NOMO-1 (cell line): ENCODE data around the gene GARIN5A.

Experiments used
- DNase-seq, 2 experiments: peaks; one replicate each; lab custom pipeline; 2025; ENCODE audit not compliant: unreplicated experiment in 2 of 2; lab: John Stamatoyannopoulos, UW

Gene GARIN5A

DNA sequence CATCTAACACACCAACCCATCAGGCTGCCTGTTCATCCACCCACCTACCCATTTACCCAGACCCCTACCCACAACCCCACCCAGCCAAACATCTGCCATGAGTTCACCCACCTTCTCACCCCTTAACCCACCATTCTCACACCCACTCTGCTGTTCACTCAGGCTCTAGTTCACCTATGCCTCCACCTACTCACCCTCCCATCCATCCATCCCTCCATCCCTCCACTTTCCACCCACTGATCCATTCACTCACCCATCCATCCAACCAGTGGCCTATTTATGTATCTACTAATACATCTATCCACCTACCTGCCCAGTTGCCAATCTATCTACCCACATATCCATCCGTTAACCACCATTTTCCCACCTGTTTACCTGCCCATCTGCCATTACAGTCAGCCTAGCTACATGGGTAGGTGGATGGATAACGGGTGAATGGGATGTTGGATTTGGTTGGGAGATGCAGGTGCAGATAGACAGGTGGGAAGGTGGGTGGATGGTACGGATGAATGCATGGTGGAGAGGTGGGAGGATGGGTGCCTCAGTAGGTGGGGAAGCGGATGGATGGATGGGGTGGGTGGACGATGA, 38.7 kb downstream of the GARIN5A start:
- DNase-seq: no peak

DNA sequence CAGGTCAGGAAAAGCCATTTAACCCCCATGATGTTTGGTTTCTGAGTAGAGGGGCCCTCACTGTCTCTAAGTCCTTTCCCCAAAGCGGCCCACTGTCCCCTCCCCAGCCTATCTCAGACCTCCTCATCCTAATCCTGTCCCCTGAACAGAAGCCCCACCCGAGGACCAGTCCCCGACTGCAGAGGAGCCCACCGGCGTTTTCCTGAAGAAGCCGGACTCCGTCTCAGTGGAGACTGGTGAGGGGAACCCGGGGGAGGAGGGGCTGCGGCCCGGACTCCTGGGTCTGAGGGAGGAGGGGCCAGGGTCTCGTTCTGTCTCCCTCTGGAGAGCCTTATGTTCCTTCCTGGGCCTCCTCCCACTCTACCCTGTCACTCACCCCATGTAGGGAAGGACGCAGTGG, 41.0 kb downstream of the GARIN5A start:
- no peak for DNase-seq

DNA sequence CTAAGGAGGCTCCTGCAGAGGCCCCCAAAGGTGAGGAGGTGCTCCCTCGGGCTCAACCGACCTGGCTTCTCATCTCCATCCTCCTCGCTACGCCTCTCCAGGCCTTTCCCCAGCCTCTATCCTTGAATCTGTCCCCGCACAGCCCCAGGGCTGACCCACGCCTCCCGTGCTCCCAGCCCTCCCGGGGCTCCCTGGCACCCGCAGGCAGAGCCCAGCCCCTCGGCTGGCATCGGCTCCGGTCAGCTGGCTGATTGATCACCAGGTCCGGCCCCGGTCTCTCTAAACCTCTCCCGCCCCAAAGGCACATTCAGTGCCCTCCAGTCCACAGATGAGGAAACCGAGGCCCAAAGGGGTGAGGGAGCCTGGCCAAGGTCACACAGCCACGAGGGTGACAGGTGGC, 41.4 kb downstream of the GARIN5A start:
- DNase-seq: no peak

DNA sequence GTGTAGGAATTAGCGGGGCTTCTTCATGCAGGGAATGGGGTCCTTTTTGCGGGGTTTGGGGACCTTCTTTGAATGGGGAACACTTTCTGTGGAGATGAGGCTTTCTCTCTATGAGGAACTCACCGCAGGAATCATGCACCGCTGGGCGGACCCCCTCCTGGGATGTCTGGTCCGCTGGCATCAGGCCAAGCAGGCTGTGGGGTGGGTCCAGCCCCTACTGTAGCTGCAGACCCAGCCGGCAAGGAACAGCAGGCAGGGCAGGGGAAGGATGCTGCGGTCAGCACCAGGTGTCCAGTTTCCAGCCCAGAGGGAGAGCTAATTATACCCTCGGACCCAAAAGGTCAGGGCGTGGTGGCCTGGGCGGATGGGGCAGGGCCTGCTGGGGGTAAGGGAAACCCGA, 42.1 kb downstream of the GARIN5A start:
- DNase-seq: no peak

DNA sequence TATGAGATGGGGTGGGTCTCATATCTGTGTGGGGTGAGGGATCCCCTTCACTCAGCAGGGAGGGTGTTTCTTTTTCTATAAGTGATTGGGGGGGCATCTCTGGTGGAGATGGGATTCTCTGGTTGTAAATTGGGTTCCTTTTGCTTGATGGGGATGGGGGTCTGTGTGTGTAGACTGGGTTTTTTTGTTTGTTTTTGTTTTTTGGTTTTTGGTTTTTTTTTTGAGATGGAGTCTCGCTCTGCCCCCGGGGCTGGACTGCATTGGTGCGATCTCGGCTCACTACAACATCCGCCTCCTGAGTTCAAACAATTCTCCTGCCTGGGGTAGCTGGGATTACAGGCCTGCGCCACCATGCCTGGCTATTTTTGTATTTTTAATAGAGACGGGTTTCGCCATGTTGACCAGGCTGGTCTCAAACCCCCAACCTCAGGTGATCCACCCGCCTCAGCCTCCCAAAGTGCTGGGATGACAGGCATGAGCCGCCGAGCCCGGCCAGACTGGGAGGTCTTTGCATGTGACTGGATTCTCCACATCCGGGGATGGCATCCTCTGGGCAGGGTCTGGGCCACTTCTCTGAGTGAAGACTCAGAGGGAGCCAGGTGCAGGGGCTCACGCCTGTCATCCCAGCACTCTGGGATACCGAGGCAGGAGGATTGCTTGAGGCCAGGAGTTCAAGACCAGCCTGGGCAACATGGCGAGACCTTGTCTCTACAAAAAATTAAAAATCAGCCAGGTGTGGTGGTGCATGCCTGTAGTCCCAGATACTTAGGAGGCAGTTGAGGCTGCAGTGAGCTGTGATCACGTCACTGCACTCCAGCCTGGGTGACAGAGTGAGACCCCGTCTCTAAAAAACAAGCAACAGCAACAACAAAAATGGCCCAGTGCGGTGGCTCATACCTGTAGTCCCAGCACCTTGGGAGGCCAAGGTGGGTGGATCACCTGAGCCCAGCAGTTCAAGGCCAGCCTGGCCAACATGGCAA, 43.2 kb downstream of the GARIN5A start:
- no peak for DNase-seq

DNA sequence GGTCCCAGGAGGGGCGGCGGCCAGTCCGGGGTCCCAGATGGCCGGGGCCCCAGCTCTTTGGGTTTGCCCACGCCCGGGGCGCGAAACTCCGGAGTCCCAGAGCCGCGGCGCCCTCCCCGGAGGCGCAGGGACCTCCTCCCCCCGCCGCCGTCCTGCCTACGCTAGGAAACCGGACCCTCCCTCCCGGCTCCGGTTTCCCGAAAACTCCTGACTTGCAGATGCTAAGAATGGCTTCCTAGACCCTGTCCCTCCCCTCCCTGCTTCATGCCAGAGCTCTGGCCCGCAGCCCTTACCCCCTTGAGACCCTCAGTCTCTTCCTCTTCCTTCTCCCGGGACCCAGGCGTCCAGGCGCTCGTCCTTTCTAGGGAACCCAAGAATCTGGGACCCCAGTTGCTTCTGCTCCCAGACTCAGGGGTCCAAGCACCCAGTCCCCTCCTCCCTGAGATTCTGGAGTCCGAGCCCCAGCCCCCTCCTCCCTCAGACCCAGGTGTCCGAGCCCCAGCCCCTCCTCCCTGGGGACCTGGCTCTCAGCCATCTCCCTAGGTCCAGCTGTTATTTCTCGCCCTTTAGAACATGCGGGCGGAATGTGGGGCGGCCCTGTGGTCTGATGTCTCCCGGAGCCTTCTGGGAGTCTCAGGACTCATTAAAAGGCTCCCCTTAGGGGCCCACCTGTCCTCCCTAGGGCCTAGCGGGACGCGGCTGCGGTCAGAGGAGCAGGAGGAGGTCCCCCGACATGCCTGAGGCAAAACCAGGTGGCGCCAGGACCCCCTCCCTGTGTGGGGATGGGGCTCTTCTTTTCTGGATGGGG, 44.2 kb downstream of the GARIN5A start, which contains the start of gene MYBPC2:
Gene MYBPC2 (plus strand): TSS at position 672 of the 808 bp plus-strand sequence. CDS start 62 bp downstream, at position 734.
- DNase-seq: no peak

DNA sequence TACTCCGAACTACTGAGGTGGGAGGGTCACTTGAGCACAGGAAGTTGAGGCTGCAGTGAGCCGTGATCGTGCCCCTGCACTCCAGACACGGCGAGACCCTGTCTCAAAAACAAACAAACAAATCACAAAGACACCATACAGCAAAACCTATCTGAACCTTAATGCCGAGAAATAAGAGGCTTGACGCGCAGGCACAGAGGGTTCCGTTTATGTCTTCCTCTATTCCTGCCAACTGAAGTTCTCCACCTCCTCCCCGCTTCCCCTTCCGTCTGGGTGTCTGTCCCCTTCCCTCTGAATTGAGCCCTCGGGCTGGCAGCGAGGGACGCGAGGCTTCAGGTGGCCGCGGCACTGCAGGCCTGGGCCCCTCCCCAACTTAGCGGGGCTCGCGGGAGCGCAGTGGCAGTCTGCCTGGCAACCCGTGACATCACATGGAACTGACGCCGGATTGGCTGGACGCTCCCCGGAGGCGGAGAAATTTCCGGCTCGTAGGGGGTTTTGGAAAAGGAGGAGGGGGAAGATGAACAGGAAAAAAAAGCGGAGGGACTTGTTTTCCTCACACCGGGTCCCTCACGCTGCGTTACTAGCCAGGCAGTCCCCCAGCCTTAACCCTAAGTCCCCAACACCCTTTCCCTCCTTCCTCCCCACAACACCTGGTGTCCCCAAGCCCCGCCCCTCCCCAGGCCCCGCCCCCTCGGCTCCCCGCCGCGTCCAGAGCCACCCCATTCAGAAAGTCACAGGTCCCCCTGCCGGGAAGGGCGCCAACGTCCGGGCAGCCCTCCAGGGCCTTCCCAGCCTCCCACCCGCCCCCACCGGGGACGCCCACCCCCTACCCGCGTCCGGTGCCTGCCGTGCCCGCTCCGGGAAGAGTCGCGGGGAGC, 45.1 kb downstream of the GARIN5A start:
- DNase-seq: peak; percentile 77 to 82

DNA sequence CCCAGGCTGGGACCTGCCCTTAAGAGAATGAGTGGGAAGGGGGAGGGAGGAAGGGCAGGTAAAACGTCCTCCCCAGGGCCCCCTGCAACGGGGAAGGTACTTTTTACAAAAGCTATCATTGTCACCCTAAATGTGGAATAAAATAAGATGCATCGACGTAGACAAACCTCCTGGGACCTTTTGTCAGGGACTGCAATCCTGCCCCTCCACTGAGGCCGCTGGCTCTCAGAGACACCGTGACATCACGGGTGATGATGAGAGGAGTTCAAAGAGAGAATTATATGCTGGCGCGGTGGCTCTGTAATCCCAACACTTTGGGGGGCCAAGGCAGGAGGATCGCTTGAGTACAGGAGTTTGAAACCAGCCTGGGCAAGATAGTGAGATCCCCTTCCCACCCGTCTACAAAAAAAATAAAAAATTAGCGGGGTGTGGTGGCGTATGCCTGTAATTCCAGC, 45.7 kb downstream of the GARIN5A start:
- DNase-seq: no peak

DNA sequence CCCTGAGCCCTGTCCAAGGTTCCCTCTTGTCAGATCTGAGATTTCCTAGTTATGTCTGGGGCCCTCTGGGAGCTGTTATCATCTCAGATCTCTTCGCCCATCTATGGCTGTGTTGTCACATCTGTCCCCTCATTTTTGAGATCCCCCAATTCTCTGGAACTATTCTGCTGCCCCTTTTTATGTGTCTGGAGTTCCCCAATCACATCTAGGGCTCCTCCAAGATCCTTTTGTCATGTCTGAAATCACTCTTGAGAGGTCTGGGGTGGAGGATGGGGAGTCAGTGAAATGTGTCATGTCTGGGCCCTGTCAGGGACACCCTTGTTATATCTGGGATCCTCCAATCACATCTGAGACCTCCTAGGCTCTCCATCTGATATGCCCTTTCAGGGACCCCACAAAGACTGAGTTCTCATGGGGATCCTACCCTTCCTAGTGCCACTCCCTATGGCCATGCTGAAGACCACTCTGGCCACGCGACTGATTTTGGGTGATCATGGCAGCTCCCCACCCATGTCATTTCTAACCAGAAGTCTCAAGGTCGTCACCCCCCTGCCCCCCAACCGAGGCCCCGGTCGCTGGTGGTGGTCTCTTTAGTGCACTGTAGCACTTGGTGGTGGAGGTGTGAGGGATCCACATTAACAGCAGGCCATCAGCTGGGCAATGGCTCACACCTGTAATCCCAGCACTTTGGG, 47.7 kb downstream of the GARIN5A start:
- no peak for DNase-seq

DNA sequence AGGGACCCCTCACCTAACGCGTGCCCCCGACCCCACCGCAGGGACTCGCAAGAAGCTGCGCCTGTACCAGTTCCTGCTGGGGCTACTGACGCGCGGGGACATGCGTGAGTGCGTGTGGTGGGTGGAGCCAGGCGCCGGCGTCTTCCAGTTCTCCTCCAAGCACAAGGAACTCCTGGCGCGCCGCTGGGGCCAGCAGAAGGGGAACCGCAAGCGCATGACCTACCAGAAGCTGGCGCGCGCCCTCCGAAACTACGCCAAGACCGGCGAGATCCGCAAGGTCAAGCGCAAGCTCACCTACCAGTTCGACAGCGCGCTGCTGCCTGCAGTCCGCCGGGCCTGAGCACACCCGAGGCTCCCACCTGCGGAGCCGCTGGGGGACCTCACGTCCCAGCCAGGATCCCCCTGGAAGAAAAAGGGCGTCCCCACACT, 48.6 kb downstream of the GARIN5A start:
- peak; percentile 93 to 96 for DNase-seq

DNA sequence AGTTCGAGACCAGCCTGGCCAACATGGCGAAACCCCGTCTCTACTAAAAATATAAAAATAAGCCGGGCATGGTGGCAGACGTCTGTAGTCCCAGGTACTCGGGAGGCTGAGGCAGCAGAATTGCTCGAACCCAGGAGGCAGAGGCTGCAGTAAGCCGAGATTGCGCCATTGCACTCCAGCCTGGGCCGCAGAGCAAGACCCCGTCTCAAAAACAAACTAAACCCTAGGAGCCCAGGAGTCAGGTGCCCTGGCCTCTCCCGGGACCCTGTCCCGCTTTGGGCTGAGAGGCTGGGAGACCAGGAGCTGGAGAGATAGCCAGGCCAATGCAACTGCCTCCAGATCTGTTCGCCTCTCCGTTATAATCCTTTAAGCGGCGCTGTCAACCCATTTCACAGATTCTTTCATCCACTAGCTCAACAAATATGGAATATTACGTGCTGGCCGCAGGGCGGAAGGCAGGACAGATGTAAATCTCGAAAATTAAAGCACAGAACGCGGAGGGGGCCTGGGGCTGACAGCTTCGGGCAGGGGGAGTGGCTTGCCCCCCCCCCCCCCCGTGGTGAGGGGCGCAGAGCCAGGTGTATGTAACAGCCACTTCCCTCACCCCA, 49.2 kb downstream of the GARIN5A start:
- no peak for DNase-seq

DNA sequence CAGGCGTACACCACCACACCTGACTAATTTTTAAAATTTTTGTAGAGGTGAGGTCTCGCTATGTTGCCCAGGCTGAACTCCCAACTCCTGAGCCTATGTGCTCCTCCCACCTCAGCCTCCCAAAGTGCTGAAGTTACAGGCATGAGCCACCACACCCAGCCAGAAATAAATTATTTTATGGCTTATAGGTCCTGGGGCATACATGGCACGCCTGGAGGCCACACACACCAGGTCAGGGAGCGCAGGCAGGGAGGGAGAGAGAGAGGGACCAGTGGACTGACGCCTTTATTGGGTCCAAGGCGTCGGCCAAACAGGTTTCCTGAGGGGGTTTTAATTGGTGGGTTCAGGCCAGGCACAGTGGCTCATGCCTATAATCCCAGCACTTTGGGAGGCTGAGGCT, 51.1 kb downstream of the GARIN5A start:
- DNase-seq: no peak

DNA sequence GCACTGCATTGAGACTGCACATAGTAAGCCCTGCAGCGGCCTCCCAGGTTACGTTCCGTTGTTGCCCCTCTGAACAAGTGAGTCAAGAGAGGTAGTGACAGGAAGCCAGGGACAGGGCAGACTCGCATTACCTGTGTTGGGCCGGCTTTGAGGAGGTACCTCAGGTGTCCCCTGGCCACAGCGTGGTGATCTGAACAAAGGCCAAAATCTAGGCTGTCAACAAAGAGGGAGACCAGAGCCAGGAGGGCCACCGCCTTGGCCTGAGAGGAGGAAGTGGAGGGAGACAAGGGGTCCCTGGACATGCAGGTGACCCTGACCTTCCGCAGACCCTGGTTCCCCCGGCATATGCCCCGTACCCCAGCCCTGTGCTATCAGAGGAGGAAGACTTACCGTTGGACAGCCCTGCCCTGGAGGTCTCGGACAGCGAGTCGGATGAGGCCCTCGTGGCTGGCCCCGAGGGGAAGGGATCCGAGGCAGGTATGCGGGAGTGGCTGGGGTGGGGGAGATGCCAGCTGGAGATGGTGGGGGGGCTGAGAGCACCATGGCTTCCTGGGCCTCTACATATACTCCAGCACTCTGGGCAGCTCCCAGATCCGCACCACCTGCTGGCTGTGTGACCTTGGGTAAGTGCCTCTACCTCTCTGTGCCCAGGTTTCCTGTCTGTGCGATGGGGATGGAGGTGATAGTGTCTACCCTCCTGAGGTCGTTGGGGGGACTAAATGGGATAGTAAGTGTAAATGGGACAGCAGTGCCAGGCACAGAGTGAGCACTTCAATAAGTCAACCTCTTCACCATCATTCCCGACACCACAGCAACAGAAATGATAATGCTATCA, 53.2 kb downstream of the GARIN5A start:
- DNase-seq: no peak

DNA sequence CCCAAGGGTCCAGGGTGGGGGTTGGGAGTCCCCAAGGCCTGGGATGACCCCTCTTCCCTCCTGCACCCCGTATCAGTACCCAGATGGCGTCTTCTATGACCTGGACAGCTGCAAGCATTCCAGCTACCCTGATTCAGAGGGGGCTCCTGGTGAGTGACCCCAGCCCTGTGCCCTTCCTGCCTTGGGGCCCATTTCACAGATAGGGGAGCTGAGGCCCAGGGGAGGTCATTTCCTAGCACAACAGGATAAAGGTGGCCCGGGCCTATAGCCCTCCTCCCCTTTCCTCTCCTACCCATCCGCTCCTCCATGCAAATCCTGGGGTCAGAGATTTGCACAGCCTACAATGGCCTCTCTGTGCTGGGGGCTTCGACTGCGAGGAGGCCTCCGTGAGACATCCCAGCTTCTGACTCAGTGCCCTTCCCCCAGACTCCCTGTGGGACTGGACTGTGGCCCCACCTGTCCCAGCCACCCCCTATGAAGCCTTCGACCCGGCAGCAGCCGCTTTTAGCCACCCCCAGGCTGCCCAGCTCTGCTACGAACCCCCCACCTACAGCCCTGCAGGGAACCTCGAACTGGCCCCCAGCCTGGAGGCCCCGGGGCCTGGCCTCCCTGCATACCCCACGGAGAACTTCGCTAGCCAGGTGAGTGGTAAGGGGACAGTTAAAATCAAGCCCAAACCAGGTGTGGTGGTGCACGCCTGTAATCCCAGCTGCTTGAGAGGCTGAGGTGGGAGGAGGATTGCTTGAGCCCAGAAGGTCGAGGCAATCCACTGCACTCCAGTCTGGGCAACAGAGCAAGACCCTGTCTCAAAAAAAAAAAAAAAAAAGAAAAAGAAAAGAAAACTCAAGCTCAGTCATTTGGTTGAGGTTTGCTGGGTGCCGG, 54.0 kb downstream of the GARIN5A start:
- no peak for DNase-seq

DNA sequence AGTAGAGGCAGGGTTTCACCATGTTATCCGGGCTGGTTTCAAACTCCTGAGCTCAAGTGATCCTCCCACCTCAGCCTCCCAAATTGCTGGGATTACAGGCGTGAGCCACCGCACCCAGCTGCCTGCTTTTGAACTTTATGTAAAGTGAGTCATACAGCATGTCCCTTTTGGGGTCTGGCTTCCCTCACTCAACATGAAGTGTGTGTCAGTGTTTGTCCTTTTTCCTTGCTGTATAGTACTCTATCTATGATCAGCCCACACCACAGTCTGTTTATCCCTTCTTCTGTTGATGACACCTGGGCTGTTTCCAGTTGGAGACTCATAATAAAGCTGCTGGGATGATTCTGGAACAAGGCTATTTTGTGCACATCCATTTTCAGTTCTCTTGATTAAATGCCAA, 55.8 kb downstream of the GARIN5A start:
- DNase-seq: no peak

DNA sequence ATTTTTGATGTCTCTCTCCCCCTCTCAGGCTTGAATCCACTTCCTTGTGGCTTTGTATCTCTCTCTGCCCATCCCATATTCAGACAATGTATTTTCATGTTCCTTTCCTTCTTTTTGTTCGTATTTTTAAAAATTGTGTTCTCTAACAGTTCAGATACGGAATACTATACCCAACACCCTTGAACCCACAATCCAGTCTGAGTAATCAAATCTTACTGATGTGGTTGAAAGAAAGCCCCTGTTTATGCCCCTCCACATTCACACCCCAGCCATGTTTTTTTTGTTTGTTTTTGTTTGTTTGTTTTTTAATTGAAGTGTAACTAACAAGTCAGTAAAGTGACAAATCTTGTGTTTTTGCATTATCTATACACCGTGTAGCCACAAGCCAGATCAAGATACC, 56.5 kb downstream of the GARIN5A start:
- DNase-seq: no peak

DNA sequence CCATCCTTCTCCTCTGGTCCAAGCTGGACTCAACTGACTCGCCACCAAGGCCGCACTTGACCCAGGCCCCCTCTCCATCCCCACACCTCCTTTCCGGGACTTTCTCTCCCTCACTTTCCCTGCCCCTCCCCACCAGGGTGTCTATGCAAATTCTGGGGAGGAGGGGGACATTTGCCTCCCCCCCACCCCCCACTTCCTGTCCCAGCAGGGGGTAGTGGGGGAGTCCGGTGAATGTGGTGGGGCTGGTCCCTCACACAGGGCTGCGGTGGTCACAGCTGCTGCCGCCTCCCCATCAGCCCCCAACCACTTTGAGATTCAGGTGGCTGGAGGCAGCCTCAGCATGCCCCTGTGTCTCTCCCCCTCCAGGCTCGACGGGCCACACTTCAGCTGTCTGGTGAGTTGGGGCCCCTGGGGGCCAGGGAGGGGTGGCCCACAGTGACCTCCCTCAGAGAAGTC, 57.0 kb downstream of the GARIN5A start:
- DNase-seq: no peak
